GM12801 (cell line): ENCODE results near the gene DNAJC6.

Experiments used
- TF ChIP-seq, protein P1 (sequence below): IDR thresholded peaks from one replicate; pipeline ENCODE4 v1.5.1; 2011; ENCODE audit warnings: control low read depth; ENCODE audit not compliant: insufficient read length; ENCODE audit errors: extremely low read depth

Gene DNAJC6

DNA sequence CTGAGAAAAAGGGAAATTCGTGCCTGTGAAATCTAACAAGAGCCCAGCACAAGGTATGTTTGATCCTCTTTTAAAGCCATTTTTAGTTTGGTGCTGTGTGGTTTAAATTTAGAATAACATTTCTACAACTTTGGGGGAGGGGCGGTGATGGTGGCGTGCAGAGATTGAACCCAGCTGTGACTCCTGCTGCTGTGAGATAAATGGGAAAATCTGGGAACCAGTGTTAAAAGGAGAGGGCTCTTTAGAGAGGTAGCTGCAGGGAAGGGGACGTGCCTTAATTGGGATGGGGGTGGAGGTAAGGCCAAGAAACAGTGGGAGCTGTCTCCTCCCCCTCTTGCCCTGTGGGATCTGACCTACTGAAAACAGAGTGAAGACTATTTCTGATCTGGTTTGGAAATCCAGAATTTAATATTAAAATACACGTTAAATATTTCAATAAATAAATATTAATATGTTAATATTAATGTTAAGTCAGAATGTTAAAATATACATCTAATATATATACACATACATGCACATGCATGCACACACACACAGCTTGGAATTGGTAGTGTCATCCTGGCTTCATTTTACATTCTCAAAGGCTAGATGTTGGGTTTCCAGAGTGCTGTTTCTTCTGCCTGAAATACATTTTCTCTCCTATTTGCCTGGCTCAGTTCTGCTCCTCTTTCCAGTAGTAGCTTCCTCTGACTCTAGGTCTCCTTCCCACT, 30.1 kb upstream of the DNAJC6 start:
- TF ChIP-seq, protein P1, sequence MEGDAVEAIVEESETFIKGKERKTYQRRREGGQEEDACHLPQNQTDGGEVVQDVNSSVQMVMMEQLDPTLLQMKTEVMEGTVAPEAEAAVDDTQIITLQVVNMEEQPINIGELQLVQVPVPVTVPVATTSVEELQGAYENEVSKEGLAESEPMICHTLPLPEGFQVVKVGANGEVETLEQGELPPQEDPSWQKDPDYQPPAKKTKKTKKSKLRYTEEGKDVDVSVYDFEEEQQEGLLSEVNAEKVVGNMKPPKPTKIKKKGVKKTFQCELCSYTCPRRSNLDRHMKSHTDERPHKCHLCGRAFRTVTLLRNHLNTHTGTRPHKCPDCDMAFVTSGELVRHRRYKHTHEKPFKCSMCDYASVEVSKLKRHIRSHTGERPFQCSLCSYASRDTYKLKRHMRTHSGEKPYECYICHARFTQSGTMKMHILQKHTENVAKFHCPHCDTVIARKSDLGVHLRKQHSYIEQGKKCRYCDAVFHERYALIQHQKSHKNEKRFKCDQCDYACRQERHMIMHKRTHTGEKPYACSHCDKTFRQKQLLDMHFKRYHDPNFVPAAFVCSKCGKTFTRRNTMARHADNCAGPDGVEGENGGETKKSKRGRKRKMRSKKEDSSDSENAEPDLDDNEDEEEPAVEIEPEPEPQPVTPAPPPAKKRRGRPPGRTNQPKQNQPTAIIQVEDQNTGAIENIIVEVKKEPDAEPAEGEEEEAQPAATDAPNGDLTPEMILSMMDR = no peak

GRCh38 chr1:65281846-65282245, 27.5 kb upstream of the DNAJC6 start:
- TF ChIP-seq, protein P1 = no peak

- TF ChIP-seq, protein P1 = no peak
These were observed 25.1 kb upstream of the DNAJC6 start for GRCh38 chr1:65284229-65284628.

GRCh38 chr1:65289449-65289848, 19.9 kb upstream of the DNAJC6 start:
- TF ChIP-seq, protein P1 = no peak

GRCh38 chr1:65292861-65293593, 16.3 kb upstream of the DNAJC6 start:
- TF ChIP-seq, protein P1 = no peak

DNA sequence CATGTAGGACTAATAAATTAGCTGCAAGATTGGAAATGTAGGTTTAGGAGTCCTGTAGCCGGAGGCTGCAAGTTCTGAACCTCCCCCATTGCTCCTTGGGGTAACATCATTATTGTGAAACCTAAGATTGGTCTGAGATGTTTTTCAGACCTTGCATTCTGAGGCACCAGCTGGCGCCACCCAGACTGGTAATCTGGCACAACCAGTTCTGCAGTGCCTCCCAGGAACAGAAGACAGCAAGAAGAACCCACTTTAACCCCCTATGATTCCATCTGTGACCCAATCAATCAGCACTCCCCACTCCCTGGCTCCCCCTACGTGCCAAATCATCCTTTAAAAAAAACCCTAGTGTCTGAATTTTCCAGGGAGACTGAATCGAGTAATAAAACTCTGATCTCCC, 11.6 kb upstream of the DNAJC6 start:
- TF ChIP-seq, protein P1 = no peak

GRCh38 chr1:65299328-65299727, 10.0 kb upstream of the DNAJC6 start:
- TF ChIP-seq, protein P1 = no peak
